UCSD-AML1 (cell line): Measurements from ENCODE around the gene SLIT3.

Source experiments
- DNase-seq: peaks from one replicate; lab custom pipeline; 2025; ENCODE audit not compliant: unreplicated experiment; lab: John Stamatoyannopoulos, UW

SLIT3 gene

DNA sequence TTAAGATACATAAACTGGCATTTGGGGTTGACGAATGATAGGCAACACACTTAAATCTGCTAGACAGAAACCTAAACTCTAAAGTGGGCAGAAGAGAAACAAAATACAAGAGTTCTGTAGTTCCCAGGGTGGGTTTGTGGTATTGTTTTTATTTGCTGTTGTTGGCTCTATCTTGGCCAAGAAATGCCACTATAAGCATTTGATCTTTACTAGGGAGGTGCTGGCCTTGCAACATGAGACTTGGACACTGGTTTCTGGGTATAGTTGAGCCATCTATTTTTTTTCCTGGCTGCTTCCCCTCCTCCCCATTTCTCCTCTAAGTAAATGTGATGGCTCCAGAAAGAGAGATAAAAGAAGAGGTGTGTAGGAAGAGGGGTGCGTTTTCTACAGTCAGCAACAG is 251.2 kb downstream of the SLIT3 start:
- no peak for DNase-seq

DNA sequence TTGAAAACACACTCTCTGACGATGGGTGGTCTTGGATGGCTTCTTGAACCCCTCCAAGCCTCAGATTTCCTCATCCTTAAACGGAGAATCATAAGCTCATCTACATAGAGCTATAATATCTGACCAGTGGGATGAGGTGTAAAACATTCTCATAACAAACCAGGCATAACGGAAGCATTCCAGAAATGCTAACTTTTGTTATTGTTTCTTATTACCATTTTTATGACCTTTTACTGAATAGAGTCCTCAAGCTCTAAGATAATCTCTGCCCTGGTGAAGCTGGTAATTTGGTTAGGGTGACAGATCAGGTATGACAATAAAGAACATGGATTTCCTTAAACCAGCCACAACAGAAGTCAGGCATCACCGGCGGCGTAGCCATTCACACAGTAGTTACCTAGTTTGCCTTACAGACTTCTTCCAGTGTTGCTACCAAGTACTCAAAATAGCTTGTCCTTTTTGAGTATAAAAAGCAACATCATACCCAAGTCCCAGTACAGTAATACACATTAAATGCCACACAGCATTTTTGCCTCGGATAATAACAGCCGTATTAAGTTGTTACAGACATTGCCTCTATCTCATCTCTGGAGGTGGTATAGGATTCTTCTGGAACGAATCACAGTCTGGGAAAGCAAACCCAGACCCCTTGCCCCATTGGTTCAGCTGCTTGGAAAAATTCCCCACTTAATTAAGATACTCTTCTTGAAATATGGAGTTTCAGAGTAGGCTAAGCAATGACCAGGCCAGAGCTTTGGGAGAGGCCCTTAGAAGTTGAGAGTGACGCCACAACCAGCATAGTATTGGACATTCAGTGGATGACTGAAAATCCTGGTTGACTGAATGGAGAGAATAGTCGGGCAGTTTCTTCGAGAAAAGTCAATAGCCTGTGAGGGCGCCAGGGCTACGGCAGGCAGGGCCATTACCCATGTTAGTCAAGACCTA is 252.5 kb downstream of the SLIT3 start:
- no peak for DNase-seq

DNA sequence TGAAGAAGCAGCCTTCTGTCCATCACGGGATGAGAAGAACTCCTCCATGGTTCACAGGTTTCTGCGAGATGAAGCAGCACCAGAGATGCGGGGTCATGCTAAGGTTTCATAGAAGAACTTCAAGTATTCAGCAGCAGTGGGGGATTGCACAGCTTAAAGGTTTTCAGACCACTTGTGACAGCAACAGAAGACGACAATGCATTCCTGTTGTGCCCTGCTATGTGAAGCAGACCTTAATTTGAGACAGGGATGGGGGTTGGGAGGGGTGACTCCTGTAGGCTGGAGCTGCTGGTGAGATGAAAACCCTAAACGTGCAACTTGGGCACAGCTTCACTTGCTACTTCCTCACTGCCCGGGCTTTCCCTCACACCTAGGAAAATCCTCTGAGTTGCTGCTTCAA is 256.0 kb downstream of the SLIT3 start:
- no peak for DNase-seq

DNA sequence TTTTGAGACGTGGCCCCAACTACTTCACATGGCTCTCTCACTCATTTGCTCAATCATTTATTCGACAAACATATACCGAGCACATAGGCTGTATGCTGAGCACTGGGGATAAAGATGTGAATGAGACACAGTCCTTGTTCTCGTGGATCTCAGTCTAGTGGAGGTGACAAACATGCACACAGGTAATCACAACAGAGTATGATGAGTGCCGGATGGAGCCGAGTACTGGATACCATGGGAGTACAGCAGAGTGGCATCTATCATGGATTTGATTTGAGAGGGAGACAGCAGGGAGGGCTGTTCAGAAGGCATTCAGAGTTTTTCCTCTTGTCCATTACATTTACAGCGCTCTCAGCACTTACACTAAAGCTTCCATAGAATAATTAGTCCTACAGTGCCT is 259.8 kb downstream of the SLIT3 start:
- DNase-seq: no peak

DNA sequence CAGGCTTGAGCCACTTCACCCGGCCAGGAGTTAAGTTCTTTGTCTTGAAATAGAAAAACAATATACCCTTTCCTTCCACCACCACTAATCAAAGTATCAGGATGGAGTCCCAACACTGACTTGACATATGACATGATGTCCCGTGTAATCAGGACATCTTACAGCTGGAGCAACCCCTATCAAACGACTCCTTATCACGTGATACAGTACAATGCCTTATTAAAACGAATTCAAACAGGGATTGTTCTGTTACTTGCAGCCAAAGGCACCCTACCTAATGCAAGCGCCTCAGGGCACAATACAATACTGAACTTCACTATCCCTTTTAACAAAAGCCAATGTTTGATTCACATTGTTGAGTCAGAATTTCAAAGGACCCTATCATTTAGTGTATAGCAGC is 261.3 kb downstream of the SLIT3 start:
- DNase-seq: no peak

DNA sequence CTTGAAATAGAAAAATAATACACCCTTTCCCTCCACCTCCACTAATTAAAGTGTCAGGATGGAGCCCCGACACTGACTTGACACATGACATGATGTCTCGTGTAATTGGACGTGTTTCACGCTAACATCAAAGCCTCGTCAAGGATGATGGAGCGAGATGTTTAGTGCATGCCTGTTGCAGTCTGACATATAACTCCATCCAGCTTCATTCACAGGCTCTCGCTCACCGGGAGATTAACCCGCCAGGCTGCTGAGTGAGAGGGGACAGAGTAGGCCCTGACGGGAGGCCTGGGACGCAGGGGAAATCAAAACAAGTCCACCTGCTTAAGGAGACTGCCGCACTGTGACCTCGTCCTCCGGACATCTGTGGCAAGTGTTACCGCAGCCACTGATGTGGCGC is 263.5 kb downstream of the SLIT3 start:
- DNase-seq: no peak

DNA sequence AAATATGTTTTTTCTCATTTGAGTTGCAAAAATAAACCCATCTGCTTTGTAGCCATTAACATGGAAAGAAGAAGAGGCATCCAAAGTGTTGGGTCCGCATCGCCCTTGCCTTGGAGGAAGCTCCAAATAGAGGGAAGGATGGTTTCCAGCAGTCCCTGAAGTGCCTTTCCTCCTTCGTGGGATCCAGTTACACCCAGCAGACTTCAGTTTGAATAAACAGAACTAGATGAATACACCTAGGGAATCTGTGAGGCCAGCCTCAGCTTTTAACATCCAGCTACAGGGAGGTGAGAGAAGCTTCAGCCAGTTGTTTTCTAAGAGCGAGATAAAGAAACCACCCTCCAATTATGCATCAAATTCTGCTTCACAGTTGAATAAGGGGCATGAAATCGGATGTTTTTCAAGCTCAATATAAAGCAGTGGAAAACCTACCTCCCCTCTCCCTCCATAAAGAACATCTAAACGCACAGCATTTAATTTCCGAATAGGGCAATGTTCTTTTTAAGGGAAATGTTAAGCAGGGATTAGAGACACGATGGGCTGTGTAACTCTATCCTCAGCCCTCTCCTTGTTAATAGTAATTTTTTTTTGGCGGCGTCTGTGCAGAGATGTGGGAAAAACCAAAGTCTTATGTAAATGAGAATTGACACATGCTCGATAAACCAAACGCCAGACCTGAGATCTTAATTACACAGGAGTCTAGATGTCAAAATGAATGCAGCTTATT is 264.7 kb downstream of the SLIT3 start:
- no peak for DNase-seq

DNA sequence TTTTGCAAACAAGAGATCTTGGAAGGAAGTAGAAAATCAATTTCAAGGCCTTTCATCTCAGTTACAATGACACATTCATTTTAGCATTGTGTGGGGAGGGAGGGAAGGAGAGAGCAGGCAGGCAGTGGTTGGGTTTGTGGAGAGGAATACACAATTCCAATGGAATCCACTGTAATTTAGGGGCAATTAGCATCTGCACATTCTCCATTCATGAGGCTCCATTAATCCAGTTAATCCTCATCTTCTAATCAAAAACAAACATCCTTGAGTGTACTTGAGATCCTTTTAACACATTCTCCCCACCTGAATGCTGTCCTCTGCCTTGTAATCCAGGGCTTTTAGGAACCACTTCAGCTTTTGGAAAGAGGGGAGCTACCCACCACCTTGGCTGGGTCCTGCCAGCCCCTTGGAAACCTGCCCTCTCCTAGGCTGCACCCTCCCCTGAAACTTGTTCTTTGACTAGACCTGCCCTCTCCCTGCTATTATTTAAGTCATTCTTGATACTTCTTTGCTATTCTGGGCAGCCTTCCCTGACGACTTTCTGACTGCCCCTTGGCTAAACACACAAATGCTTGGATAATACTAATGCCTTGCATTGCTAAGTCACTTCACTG is 271.2 kb downstream of the SLIT3 start:
- DNase-seq: no peak

DNA sequence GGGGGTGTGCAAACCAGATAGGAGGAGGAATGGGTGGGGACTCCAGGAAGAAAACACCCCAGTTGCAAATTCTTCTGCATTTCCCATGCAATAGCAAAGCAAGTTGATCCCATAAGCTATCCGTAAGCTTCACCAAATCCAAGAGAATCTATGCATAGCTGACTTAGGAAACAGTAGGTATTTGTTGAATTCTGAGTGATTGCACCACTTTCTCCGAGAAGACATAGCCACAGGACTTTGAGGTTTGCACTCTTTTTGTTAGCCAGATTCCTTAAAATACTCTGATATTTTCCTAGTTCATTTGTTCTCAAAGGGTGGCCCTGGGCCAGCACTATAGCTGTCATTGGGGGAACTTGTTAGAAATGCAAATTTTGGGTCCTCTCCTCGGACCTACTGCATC is 271.9 kb downstream of the SLIT3 start:
- no peak for DNase-seq

DNA sequence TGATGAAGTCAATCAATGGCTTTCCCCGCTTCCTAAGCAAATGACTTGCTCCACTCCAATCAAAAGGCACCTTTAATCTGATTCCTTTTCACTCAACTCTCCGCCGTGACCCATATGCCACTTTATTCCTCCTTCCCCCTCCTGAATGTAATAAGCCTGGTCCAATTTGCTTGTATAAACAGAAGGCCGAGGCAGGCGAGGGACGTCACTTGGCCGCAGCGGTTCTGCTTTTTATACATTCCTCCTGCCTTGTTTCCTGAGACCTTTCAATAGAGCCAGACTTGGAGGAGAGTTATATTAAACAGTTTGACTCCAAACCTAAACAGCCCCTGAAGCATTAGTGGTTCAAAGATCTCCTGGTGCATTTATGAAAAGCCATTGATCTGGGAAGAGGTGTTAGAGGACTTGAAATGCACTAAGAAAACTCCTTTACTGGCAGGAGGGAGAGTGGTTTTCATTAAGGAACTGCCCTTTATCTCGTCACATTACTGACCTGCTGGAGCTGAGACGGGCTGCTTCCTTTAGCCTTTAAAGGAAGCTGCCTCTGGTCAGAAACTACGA is 273.4 kb downstream of the SLIT3 start:
- DNase-seq: peak; percentile 55

DNA sequence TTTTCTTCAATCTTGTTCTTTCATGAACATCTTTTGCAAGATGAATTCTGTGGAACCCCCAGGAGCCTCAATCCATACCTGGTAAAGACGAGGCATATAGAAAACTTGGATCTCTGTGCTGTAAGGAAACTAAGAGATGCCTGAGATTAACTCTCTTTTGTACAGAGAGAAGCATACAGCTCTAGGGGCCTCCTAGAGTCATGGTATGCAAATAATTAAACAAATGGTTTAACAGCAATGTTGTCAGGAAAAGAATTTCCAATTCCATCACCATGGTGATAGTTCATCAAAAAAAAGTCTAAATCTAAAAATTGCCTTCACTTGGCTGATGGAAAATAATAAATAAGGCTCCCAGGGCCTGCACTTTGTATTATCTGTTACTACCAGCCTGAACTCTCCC is 275.4 kb downstream of the SLIT3 start:
- no peak for DNase-seq

DNA sequence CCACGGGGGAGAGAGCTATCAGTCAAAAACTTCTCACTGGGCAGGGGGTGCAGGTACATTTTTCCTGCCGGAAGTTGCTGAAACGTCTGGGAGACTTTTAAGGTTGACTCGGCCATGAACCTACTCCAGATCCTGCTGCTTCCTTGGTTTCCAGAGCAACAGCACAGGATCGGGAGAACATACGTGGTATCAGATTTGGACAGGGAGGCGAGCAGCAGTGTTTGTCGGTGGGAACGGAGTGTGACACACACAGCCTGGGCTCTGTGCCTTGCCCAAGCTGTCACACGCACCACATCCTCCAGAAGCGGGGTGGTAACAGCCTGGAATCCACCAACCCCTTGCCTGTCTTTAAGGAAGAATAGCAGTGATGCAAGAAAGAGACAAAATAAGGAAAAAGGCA is 276.5 kb downstream of the SLIT3 start:
- no peak for DNase-seq

DNA sequence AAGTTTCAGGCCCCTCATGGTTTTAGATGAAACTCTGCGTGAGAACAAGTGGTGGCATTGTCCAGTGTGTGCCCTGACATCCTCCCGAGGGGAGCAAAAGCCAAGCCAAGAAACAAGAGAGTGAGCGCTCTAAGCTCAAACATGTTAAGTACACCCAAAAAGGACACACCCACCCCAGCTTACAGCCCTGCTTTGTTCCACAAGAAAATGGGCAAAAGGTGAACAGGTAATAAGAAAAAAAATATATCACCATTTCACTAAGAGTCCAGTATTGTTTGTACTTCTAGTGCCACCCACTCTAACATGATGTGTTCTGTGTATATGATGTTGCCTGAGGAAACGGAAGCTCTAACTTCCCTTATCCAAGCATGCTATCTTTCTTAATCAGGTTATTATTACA is 278.2 kb downstream of the SLIT3 start:
- DNase-seq: no peak

DNA sequence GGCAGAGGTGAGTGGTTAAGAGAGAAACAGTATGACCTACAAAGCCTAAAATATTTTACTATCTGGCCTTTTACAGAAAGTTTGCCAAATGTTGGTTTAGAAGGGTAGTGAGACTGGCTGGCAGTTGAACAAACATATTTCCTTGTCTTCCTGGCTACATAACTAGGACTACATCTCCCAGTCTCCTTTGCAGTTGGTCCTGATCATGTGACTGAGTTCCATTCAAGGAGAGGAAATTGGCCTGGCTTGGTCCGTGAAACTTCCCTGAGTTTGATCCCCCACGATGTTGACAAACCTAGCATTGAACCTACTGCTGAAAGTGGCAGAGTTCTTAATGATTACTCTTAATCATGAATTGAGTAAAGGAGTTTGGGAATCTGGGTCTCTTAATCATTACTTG is 280.8 kb downstream of the SLIT3 start:
- no peak for DNase-seq

DNA sequence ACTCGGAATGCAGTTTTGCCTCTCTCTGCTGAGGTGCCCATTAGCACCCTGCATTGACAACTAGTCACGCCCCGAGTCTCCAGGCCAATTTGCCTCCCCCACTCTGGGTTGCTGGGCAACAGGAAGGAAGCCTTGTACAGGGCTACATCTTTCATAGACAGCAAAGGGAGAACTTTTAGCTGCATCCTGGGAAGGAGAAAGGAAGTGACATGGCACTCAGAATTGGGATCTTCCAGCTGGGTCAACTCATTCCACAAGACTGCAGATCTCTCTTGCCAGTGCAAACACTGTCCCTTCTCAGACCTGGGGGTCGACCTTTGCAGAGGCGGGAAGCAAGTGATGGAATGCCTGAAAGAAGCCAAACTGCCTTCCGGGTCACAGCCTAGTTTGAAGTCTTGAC is 282.0 kb downstream of the SLIT3 start:
- DNase-seq: no peak

DNA sequence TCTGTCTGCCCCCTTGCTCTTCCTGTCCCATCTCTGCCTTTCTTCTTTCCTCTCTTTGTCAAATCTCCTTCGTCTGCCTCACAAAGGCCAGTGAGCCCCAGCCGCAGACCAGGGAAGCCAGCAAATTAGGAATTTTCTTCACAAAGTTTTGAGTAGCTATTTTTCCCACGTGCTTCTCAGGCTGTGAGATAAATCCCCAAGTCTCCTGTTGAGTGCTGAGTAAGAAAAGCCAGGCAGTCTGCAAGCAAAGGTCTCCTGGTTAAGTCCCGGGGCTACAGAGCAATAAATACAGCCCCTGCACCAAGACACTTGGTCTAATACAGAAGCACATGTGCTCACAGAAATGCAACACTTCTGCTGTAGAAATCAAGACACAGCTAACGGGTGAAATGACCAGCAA is 284.9 kb downstream of the SLIT3 start:
- DNase-seq: no peak

DNA sequence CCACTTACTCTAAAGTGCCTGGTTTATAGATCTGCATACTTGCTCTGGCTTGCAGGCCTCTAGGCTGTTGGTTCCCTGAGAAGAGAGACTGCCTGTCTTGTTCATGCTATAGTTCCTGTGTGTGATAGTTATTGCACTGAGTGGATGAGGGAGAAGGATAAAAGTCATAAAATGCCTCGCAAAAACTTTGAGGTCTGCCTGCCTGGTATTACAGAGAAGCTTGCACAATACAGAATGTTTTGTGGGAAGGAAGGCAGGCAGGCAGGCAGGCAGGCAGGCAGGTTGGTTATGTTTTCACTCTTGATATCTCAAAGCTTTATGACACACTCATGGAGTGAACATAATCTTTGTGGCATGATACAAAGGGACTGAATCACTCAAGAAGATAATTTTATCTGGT is 287.1 kb downstream of the SLIT3 start:
- DNase-seq: no peak

DNA sequence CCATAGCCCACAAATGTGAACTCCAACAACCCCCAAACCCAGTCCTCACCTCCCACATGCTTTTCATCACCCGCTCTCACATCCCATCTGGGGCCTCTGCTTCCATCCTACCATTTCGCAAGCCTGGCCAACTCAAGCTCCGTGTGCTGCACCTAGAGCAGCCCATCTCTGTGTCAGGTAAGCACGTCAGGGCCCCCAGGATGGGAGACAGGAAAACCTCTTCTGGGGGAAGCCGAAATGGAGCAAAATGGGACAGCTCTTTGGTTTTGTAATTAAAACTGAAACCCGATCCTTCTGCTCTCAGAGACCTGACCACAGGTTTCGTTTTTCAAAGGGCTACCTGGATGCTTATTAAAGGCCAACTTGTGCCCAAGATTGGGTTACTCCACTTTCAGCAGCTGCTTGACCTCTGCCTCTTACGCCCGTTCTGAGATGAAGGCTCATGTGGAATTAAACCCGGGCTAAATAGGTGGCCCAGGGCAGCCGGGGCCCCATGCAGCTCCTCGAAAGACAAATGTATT is 287.7 kb downstream of the SLIT3 start:
- no peak for DNase-seq

DNA sequence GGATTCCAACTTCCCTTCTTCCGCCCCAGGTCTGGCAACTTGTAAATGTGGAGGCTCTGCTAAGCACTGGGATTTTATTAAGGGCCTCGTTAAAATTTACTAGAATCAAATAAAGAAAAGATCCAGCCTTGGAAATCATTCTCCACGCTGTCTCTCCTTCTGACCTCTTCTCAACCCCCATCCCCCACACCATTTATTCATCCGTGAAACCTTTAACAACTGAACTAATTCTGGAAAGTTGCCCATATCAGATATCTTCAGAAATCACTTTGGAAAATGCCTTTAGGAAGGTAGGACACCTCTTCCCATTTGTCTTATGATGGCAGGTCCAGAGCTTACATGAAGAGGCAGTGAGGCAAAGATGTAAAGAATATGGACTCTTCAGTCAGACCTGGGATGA is 288.5 kb downstream of the SLIT3 start:
- DNase-seq: no peak

DNA sequence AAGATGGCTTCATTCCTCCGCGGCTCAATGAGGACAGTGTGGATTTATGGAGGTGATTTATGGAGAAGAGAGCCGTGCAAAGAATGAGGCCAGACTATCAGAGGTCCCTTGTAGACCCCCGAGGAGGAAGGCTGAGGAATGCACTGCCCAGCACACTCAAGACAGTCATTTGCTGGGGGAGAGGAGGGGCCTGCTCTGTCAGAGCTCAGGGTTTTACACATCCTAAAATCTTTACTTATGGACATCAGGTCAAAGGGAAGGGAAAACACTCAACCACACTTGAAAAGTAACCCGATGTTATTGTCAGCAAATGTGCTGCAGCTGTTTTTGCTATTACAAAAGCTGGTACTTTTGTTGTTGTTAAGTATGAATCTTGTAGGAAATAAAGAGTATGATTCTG is 289.5 kb downstream of the SLIT3 start:
- no peak for DNase-seq

DNA sequence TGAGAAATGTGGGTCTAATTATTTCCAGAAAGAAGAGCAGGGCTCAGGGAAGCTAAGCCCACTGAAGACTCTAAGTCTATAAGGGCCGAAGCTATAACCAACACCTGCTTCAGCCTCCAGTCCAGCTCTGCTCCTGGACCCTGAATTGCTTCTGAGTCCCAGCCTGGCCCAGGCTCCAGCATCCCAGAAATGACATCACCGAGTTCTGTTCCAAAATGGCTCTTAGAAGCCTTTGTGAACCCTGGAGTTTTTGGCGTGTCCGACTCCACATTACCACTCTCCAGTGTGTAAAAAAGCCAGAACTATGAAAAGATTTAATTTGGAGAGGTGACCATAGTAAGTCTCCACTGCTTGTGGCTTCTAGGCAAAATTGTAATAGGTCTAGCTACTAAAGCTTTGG is 289.9 kb downstream of the SLIT3 start:
- no peak for DNase-seq
